Measurements from ENCODE around the gene RNF41. TPM values are rescaled to one million over a fixed set of nuclear protein-coding genes. Genes with fewer than 3 reads are reported as not detected.

RNF41 gene
- total RNA-seq, 4 donors from 2014 or later: 39.0 to 51.3 (median 42.7) TPM

DNA sequence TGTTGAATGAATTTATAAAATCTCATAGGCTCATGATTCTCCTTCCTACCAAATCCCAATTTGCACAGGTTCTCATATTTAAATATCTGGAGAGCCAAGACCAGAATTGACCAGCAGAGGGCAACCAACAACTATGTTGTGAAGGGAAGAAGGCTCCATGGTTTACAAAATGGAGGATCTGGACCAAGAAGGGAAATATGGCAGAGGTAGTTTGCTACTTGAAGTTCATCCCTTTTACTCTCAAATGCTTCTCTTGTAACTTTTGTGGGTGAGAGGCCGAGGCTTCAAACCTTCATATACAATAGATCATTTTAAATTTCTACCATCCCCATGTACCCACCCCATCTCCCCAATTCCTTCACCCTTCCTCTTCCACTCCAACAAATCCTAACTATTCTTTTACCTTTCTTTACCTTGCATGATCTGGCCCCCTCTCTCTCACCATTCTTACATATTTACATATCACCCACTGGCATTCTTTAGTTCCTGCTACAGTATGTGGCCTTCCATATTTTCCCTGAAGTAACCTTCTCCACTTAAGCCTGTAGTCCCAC lies 28.6 kb downstream of the RNF41 start:
- H3K36me3 ChIP-seq: no peaks in the 10 kb centered on the region
- H3K4me3 ChIP-seq: no peak overlapping the region
- 38 to 47% methylated on average over 1 of the region's 1 CpG for WGBS, 2 donors (ENCODE audit: low coverage in 1 of 2)
- H3K27ac ChIP-seq: no peak overlapping the region
- in situ Hi-C loops (cut with MboI; ENCODE audit: low pct_ligation_motif_present in 1 of 4, low pct_unique_long_range_greater_than_20kb in 1 of 4, low sequenced_read_pairs in 3 of 4) (loop anchor here in 2 of 4 donors (5.0 to 10.0 kb wide), 2 partner anchors 272 to 274 kb away; partner anchors contain the start of gene SPRYD4 (in 2 of the 2)), intact Hi-C loops (cut with DNase I; ENCODE audit: low total_unique reads) (loop anchor here (2.0 kb wide), 1 partner anchor 32 kb away; the partner anchor contains the start of gene NABP2)
- H3K4me1 ChIP-seq: peaks cover under 1 to 13% (median 9%) of the 10 kb centered on the region in 4 donors
- no peak for TF ChIP-seq POLR2A (IDR thresholded peaks at IDR 0.05)
- TF ChIP-seq EP300 (IDR thresholded peaks at IDR 0.05; ENCODE audit: low read depth): no peak
- TF ChIP-seq POLR2AphosphoS5 (IDR thresholded peaks at IDR 0.05): no peak
- TF ChIP-seq, protein P1, sequence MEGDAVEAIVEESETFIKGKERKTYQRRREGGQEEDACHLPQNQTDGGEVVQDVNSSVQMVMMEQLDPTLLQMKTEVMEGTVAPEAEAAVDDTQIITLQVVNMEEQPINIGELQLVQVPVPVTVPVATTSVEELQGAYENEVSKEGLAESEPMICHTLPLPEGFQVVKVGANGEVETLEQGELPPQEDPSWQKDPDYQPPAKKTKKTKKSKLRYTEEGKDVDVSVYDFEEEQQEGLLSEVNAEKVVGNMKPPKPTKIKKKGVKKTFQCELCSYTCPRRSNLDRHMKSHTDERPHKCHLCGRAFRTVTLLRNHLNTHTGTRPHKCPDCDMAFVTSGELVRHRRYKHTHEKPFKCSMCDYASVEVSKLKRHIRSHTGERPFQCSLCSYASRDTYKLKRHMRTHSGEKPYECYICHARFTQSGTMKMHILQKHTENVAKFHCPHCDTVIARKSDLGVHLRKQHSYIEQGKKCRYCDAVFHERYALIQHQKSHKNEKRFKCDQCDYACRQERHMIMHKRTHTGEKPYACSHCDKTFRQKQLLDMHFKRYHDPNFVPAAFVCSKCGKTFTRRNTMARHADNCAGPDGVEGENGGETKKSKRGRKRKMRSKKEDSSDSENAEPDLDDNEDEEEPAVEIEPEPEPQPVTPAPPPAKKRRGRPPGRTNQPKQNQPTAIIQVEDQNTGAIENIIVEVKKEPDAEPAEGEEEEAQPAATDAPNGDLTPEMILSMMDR (IDR thresholded peaks at IDR 0.05): peak; percentile 75 to 93 (median 80)
- no peaks in the 10 kb centered on the region for H3K27me3 ChIP-seq
- peak; percentile 84 for DNase-seq
- H3K9me3 ChIP-seq: no peaks in the 10 kb centered on the region

DNA sequence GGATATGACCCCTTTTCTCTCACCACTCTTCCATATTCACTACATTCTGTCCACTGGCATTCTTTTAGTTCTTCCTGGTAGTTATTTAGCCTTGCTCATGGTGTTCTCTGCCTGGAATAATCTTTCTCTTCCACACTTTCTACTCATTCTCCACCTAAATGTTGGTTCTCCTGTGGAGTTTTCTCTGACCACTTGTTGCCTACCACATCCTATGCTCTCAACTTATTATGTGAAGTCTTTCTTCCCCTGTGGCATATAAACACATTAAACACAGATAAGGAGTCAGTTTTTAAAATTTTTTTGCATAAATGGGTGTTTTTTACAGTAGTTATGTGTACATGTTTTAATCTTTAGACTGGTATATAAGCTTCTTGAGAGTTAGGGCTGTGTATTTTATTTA lies 29.1 kb downstream of the RNF41 start:
- Histone ChIP-seq H3K27ac (no peak overlapping the region), H3K27me3 (no peaks in the 10 kb centered on the region), H3K36me3 (no peaks in the 10 kb centered on the region), H3K4me3 (no peak overlapping the region), H3K9me3 (no peaks in the 10 kb centered on the region), H3K4me1 (peaks cover 6 to 18% (median 14%) of the 10 kb centered on the region in 4 donors)
- DNase-seq: no peak
- in situ Hi-C loops (cut with MboI; ENCODE audit: low pct_ligation_motif_present in 1 of 4, low pct_unique_long_range_greater_than_20kb in 1 of 4, low sequenced_read_pairs in 3 of 4): loop anchor here in 2 of 4 donors (5.0 to 10.0 kb wide), 2 partner anchors 272 to 275 kb away; partner anchors contain the start of gene SPRYD4 (in 2 of the 2)
- TF ChIP-seq POLR2AphosphoS5 (IDR thresholded peaks at IDR 0.05): no peak
- intact Hi-C loops (cut with DNase I; ENCODE audit: low total_unique reads): loop anchor here (2.0 kb wide), 1 partner anchor 32 kb away; the partner anchor contains the start of gene NABP2

DNA sequence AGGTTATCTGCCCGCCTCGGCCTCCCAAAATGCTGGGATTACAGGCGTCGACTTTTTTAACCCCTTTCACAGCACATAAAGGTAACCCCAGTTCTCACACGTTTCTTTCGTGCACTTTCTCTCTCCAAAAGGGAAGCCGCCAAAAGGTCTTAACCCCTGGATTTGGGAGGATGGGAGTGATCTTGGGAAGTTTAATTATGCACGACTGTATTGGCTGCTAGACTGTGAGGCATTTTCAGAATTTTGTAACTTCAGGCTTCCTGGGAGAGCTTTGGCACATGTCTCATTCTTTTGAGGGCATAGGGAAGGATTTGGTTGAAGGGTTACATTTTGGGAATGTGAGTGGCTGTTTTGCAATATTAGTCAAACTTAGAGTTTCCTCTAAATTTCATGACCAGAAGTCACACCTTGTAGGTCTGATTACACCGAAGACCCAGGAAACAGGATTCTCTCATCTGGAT lies 31.0 kb downstream of the RNF41 start:
- 26 to 39% methylated on average over 5 to 9 of the region's 9 CpGs for WGBS, 2 donors (ENCODE audit: low coverage in 1 of 2)
- no peaks in the 10 kb centered on the region for H3K9me3 ChIP-seq
- TF ChIP-seq POLR2AphosphoS5 (IDR thresholded peaks at IDR 0.05) (no peak), POLR2A (IDR thresholded peaks at IDR 0.05) (no peak), EP300 (IDR thresholded peaks at IDR 0.05; ENCODE audit: low read depth) (no peak)
- TF ChIP-seq, protein P1 (IDR thresholded peaks at IDR 0.05): no peak
- H3K27me3 ChIP-seq: no peaks in the 10 kb centered on the region
- intact Hi-C loops (cut with DNase I; ENCODE audit: low total_unique reads): no loop called here
- peak overlapping the region in 3 of 4 donors; percentile 87 to 99 (median 98) for H3K4me3 ChIP-seq
- H3K4me1 ChIP-seq: peaks cover 12 to 28% (median 22%) of the 10 kb centered on the region in 4 donors
- H3K36me3 ChIP-seq: peaks cover 0 to 4% (median 1%) of the 10 kb centered on the region in 4 donors
- in situ Hi-C loops (cut with MboI; ENCODE audit: low pct_ligation_motif_present in 1 of 4, low pct_unique_long_range_greater_than_20kb in 1 of 4, low sequenced_read_pairs in 3 of 4): loop anchor here in 2 of 4 donors (5.0 to 10.0 kb wide), 2 partner anchors 274 to 277 kb away; partner anchors contain the start of gene SPRYD4 (in 2 of the 2)
- peak overlapping the region; percentile 95 to 100 (median 99) for H3K27ac ChIP-seq
- DNase-seq: no peak

DNA sequence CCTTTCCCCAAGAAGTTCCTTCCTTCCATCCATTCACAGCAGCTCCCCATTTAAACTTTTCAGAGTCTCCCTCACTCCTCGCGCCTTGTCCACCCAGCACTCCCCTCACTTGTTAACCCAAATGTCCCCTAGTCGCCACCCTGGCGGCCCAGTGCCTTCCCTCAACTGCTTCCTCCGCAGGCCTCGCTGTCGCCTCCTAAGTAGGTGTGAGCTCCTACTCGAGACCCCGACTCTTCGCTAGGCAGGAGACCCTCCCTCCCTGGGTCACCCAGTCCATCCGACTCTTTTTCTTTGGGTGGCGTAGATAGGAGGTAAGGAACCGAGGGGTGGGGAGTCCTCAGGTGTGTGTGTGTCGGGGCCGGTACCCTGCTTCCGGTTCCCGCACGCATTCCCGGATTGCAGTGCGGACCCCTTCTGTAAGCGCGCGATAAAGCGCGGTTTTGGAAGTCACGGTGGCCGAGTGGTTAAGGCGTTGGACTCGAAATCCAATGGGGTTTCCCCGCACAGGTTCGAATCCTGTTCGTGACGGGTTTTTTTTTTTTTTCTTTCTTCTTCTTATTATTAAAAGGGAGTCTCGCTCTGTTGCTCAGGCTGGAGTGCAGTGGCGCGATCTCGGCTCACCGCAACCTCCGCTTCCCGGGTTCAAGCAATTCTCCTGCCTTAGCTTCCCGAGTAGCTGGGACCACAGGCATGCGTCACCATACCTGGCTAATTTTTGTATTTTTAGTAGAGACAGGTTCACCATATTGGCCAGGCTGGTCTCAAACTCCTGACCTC lies 31.6 kb downstream of the RNF41 start:
- H3K27me3 ChIP-seq: no peaks in the 10 kb centered on the region
- TF ChIP-seq POLR2A (IDR thresholded peaks at IDR 0.05): peak; percentile 31
- no peak for TF ChIP-seq POLR2AphosphoS5 (IDR thresholded peaks at IDR 0.05)
- TF ChIP-seq, protein P1 (IDR thresholded peaks at IDR 0.05): peak in 1 of 5 experiments; percentile 22
- no peak for TF ChIP-seq EP300 (IDR thresholded peaks at IDR 0.05; ENCODE audit: low read depth)
- 1 to 2% methylated on average over 27 to 42 of the region's 42 CpGs for WGBS, 2 donors (ENCODE audit: low coverage in 1 of 2)
- intact Hi-C loops (cut with DNase I; ENCODE audit: low total_unique reads): loop anchor here (2.0 kb wide), 1 partner anchor 71 kb away; the partner anchor contains the start of gene ZC3H10
- H3K4me3 ChIP-seq: peak overlapping the region; percentile 68 to 99 (median 92)
- H3K4me1 ChIP-seq: peaks cover 12 to 28% (median 22%) of the 10 kb centered on the region in 4 donors
- H3K36me3 ChIP-seq: peaks cover 0 to 10% (median 4%) of the 10 kb centered on the region in 4 donors
- DNase-seq: peak; percentile 86
- H3K9me3 ChIP-seq: no peaks in the 10 kb centered on the region
- H3K27ac ChIP-seq: peak overlapping the region; percentile 95 to 100 (median 99)
- in situ Hi-C loops (cut with MboI; ENCODE audit: low pct_ligation_motif_present in 1 of 4, low pct_unique_long_range_greater_than_20kb in 1 of 4, low sequenced_read_pairs in 3 of 4): loop anchor here in 3 of 4 donors (5.0 to 10.0 kb wide), 4 partner anchors 58 to 277 kb away; partner anchors contain the start of genes SPRYD4 (in 2 of the 3) and ESYT1 (in 1 of the 3)
